HG03457 (cell line): ENCODE data around the gene CHTF8.
"Not testable (repeated sequence)": the region's sequence is repeated elsewhere in the genome, so short reads cannot be mapped to it uniquely, and the experiment has no call there.

ENCODE experiments used
- ATAC-seq: cut with Tn5 transposase; IDR thresholded peaks from one replicate; pipeline ENCODE4 v1.9.1; 2021; ENCODE audit warnings: moderate number of reproducible peaks; ENCODE audit not compliant: unreplicated experiment

The CHTF8 gene, protein sequence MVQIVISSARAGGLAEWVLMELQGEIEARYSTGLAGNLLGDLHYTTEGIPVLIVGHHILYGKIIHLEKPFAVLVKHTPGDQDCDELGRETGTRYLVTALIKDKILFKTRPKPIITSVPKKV

DNA sequence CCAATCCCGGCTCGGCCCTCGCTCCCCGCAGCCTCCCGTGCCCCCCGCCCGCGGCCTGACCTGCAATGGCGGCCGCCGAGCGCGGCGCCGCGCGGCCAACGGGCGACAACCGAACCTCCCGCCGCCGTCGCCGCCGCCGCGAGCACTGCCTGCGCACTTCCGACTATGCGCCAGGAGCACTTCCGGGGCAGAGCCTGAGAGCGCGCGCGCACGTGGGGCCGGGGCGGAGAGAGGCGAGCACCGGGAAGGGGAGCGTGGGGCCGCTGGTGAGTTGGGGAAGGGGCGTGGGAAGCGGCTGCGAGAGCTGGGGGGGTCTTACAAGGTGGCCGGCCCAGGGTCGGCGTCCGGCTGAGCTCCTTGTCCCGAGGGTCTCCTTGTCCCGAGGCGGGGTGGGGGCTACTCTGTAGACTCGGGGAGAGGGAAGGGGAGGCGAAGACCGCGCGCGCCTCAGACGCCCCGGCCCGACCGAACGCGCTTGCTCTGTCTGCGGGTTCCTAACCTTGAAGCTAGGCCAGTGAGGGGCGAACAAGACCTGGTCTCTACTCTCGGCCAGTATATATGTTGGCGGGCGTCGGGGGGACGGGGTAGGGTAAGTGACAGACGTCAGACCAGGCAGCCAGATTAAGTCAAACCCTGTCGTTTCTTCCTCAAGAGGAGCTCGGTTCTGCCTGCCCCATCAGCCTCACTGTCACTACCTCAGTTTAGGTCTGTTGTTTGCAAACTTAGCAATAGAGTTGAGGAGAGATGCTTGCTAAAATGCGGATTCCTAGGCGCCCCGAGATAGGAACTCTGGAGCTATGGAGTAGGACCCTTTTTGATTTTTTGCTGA, at the start of gene CHTF8, which contains the start of gene UTP4:
TSS of gene CHTF8 (minus strand) at position 165 of the 829 bp plus-strand sequence. CDS start 11,130 bp downstream, outside the sequence.
TSS of gene UTP4 (plus strand) at position 226 of the 829 bp plus-strand sequence. CDS start 811 bp downstream, outside the sequence.
- ATAC-seq = peak; percentile 66

DNA sequence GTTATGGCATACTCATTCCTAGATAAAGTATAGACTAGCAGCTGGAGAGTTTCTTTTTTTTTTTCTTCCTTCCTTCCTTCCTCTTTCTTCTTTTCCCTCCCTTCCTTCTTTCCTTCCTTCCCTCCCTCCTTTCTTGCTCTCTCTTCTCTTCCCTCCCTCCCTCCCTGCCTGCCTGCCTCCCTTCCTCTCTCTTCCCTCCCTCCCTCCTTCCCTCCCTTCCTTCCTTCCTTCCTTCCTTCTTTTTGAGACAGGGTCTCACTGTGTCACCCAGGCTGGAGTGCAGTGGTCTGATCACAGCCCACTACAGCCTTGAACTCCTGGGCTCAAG, 47.6 kb upstream of the CHTF8 start:
- no peak for ATAC-seq

DNA sequence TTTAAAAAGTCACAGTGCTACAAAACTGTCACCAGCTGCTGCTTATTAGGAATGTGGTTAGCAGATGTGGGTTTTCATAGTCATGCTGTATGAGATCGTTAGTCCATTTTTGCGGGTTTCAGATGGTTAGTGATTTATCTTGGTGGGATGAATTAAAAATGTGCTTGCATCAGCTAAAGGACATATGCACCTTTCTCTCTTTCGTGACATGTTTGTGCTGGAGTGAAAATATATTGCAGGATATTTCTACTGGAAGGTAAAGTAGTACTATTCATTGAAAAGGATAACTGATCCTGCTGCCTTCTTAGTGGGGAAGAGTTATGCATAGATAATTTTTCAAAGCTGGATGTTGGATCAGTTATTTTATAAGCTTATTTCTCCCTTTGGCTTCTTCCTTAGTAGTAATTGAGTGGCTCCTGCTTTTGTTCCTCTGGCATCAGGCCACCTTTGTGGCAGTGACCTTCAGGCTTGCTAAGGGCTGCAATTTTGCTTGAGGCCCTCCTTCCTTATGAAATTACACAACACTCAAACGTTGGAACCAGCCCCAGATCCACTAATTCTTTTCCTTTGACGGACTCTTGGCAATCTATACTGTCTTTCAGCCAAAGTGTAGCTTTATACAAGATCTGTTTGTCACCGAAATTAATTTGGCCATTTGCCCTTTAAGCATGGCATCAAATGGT, 47.1 kb upstream of the CHTF8 start:
- ATAC-seq = no peak

DNA sequence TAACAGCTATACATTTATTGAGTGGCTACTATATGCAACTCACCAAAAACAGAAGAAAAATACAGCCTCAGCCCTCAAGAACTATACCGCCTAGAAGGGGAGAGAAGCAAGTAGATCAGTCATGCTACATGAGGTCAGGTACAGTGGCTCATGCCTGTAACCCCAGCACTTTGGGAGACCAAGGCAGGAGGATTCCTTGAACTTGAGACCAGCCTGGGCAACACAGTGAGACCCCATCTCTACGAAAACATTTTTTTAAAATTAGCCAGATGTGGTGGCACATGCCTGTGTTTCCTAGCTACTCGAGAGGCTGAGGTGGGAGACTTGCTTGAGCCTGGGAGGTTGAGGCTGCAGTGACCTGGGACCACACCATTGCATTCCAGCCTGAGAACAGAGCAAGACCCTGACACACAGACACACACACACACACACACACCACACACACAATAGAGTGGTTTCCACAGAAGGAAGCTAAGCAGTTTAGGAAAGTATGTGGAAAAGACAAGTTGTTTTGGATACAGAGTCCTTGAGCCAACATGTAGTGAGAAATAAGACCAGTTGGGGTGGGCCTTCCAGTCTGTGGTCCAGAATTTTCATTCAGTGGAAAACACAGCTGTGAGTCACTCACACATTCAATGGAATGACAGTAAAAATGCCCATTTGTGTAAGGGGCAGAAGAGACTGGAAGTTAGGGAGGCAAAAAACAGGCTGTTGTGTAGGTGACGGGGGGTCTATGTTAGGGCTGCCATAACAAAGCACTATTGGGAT, 43.8 kb upstream of the CHTF8 start:
- ATAC-seq = no peak

DNA sequence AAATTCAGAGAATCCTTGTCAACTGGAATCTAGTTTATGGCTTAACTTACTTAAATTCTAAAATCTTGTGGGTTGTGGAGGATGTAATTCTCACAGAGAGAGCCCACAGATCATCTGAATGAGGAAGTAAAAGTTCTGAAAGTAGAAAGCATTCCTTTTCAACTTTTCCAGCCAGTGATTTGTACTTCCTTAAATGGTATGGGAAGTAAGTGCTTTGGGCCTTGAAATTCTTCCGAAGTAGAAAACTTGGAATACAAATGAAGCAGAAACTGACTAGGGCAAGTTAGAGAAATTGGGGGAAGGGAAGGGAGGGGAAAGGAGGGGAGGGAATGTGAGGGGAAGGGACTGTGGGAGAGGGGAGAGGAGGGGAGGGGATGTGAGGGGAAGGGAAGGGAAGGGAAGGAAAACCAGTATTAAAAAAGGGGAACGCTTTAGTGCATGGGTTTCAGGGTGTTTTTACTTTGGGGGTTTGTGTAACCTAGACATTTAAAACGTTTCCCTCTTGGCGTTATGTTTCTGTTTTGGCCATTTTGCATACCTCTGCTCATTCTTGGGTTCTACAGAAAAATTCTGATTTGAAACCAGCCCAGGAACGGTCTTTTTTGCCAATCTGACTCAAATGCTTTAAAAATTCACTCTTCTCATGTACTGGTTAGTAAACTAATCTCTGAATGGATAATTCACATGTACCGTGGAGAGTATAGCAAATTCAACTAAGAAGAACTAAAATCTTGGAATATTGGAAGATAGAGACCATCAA, 39.1 kb upstream of the CHTF8 start:
- ATAC-seq = no peak

DNA sequence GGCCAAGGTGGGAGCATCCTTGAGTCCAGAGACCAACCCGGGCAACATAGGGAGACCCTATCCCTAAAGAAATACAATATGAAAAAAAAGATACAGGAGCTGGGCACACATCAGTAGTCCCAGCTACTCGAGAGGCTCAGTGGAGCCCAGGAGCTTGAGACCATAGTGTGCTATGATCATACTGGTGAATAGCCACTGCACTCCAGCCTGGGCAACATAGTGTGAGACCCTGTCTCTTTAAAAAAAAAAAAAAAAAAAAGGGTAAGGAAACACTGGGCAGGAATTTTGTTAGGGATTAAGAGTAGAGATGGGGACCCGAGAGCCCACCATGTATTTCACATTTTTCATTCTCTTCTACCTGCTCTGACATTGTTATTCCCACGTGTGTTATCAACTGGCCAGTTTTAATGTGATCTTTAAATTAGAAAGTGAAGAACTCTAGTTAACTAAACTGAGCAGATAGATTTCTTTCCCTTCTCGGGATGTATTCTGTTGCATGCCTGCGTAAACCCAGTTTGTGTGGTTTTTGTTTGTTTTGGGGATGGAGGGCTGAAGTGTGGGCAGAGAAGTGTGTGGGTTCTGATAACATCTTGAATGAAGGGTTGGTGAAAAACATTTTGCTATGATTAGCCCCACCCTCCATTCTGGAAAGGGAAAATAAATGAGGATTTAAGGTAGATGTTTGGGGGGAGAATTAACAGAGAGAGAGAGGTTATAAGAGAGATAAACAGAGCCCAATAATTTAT, 37.4 kb upstream of the CHTF8 start:
- no peak for ATAC-seq

DNA sequence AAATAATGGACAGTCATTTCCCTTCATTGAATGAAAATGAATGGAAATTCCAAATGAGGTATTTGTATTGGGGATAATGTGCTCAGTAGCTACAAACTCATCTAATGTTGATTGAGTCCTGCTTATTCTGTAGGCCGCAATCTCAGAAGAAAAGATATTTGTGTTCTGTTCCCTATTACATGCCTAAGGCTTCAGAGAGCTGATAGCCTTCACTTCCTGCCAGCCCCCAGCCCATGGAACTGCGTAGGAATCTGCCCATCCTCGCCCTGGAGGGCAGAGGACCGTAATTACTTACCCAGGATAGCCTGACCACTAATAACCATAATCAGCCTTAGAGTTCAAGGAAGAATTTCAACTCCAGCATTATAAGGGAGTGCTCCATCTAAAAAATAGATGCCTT, 36.7 kb upstream of the CHTF8 start:
- no peak for ATAC-seq

DNA sequence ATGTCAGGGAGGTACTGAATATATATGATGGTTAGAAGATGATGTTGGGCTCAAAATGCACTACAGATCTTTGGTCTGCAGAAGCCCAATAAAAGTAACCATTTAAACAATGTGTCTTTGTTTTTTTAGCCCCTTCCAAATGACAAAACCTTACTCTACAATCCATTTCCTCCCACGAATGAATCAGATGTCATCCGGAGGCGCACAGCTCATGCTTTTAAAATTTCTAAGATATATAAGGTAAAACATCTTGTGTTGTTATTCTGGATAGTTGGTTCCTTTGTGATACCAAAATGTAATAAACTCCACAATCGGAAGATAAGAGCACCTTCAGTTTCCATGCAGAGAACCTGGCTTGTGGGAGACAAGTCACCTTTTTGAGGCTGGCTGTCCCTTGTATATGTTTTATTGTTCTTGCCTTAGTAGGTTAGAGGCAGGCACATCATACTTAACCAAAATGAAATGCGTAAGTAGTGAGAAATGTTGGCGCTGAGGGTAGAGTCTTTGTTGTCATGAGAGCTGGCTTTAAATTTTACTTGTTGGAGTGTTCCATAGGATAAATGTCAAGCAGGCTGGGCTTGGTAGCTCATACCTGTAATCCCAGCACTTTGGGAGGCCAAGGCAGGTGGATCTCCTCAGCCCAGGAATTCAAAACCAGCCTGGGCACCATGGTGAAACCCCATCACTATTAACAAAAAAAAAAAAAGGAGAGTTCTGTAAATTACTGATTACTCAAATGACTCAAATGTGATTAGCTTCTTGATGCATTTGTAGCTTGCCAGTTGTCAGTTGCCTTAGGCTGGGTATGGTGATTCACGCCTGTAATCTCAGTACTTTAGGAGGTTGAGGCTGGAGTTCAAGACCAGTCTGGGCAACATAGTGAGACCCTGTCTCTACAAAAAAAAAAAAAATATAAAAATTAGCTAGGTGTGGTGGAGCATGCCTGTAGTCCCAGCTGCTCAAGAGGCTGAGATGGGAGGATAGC, 34.9 kb upstream of the CHTF8 start:
- ATAC-seq = no peak

DNA sequence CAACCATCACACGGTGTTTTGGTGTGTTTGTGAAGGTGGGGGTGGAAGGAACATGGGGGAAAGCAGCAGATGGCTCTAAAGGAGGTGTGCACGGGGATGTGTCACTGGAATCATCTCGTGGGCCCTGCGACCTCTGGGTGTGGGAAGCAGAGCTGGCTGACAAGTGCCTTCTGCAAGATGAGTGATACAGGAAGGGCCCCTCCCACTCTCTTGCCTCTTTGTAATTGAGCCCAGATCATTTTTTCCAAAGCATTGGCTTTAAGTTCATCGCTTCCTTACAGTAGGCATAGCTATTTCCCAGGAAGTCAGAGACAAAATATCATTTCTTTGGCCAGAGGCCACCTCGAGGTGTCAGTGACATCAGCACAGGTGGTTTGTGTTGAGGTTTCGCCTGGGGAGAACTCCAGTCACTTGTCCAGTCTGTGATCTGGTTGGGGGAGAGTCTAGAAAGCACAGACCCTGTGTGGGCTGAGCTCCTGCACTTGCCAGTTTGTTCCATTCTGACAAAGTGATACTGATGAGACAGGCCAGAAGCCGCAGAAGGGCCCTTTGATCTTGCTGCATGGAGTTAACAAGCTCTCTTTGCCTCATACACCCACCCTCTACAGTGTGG, 33.9 kb upstream of the CHTF8 start:
- no peak for ATAC-seq

DNA sequence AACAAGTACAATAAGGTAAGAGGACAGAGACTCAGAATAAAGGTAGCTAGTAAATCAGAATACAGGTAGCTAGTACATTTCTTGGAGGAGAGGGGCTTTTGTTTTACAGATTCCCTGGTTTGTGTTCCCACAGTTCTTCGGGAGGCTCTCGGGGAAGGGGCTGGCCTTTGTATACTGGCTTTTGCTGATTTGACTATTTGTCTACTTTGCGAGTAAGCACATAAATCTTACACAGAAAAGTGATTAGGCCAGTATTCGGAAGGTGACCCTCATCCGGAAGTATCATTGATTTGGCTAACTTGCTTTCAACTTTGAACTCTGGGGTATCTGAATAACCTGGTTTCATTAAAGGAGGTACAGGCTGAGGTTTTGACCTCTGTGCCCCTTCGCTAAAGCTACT, 33.2 kb upstream of the CHTF8 start:
- ATAC-seq = no peak

DNA sequence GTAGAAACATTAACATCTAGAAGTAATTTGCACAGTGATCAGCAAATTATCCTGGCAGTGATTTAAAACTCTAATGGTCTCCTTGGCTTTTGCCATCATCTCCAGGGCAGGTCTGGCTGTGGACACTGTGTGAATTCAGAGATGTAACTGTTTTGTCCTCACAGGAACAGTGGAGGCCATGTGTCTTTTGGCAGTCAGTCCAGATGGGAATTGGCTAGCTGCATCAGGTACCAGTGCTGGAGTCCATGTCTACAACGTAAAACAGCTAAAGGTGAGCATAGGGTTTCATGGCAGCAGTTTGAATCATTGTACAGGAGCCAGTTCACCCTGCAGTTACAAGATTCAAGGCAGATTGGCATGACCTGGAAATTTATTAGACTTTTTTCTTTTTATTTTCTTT, 27.8 kb upstream of the CHTF8 start:
- no peak for ATAC-seq

DNA sequence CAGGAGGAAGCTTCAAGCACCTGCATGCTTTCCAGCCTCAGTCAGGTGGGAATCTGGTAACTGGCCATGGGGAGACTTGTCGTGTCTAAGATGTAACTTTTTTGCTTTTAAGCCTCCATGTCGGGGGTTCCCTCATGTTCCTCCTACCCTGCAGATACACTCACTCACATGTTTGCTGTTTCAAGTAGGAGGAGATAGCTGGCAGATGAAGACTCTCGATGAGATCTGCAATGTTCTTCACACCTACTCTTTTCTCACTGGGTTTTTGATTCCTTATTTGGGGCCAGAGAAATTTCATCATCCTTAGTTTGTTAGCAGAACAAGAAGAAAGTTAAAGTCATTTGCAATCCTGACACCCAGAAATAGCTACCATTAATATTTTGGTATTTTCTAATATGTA, 24.8 kb upstream of the CHTF8 start:
- no peak for ATAC-seq

DNA sequence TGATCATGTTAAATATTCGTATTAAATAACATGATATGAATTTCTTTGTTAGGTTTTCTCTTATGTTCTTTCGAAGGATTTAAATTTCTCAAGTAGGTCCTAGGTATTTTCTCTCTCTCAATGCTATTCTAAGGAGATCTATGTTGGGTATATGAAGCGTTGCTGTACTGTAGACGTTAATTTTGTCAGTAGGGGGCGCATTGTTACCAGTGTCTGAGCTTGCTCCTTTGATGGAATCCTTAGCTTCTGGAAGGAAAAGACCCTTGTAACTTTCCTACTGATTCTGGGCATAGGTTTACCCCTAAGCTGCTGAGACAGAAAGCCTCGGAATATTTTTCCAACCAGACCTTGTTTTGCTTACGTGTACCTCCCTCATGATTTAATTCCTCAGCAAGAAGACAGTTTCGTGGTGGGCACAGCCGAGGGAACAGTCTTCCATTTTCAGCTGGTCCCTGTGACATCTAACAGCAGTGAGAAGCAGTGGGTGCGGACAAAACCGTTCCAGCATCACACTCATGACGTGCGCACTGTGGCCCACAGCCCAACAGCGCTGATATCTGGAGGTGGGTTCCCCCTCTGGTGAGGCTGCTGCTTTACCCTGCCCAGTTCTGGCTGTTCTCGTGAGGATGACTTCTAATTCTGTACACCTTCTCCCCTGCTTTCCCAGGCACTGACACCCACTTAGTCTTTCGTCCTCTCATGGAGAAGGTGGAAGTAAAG, 17.9 kb upstream of the CHTF8 start:
- no peak for ATAC-seq

DNA sequence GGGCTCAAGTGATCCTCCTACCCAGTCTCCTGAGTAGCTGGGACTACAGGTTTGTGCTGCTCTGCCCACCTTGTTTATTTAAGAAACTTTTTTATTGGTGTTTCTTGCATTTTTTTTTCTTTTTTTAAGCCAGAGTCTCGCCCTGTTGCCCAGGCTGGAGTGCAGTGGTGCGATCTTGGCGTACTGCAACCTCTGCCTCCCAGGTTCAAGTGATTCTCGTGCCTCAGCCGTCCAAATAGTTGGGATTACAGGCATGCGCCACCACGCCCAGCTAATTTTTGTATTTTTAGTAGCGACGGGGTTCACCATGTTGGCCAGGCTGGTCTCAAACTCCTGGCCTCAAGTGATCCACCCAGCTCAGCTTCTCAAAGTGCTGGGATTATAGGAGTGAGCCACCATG, 17.2 kb upstream of the CHTF8 start:
- ATAC-seq = not testable (repeated sequence)

DNA sequence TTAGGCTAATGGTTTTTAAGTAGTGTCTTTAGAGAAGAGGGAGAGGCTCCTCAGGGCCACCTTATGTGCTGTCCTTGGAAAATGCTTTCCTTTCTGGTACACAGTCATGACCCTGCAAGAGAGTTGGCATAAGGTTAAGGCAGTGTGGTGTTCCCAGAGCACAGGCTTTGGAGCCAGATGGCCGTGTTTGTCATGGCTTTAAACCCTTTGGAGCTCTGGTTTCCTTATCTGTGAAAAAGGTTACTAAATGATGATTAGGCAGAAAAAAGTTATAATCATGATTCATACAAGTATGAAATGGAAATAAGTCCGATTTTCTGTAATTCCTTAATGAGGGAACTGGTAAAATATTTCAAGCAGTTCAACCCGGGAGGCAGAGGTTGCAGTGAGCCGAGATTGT, 13.3 kb upstream of the CHTF8 start:
- no peak for ATAC-seq

DNA sequence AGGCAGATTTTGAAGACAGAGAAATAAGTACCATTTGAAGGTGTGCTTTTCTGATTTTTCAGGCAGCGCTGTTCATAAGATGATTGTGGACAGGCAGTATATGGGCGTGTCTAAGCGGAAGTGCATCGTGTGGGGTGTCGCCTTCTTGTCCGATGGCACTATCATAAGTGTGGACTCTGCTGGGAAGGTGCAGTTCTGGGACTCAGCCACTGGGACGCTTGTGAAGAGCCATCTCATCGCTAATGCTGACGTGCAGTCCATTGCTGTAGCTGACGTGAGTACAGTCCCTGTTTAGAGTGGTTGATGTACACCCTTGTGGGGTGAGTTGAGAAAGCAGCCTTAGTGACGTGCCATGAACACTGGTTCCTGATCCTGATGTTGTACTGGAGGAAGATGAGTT, 10.7 kb upstream of the CHTF8 start:
- ATAC-seq = no peak

DNA sequence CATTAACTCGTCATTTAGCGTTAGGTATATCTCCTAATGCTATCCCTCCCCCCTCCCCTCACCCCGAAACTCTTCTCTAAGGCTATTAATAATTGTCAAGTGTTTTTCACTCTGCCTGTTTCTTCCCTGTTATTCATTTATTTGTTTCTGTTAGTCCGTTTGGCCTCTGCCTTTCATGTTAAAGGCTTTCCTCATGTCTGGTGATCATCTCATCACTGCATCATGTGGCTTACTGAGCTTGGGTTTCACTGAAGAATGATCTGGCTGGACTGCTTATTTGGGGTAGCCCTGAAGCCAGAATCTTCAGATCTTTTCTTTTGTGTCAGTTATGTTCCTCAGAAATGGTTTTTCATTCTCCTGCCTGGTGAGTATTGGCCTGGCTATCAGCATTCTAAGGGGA, 9.5 kb upstream of the CHTF8 start:
- no peak for ATAC-seq

DNA sequence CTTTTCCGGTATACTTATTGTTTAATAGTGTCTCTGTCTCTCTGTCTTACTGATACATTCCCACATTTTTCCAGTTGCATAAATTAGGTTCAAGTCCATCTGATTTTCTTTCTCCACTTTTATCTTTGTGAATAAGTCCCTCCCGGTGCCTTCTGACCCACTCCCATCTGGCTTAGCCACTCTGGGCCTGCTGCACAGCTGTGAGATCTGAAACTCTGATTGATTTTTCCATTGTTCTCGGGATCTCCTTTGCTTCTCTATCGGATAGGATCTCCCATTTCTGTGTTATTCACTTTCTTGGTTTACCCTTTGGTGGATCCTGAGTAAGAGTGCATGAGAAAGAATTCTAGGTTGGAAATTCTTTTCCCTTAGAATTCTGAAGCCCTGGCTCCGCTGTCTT, 8.6 kb upstream of the CHTF8 start:
- ATAC-seq = no peak
